OCI-LY7 (cell line): ENCODE measurements around the gene EYA3. TPM values are rescaled to one million over a fixed set of nuclear protein-coding genes. Genes with fewer than 3 reads are reported as not detected.

Experiments used
- BruUV-seq: library from RNA; stranded (reverse); fragments of 400-500 nt; replicated peaks from 2 replicates; lab custom pipeline; 2021; lab: Mats Ljungman, UMichigan
- CTCF ChIA-PET: fragments of 300-600 bp; sonication (Branson Sonifier 250); formaldehyde crosslinking; loops from one replicate; lab custom pipeline; 2022; ENCODE audit warnings: antibody characterized with exemption; ENCODE audit not compliant: unreplicated experiment; lab: Charles Lee
- POLR2A ChIA-PET: fragments of 300-600 bp; sonication (Branson Sonifier 250); formaldehyde crosslinking; loops from one replicate; lab custom pipeline; 2022; ENCODE audit warnings: antibody characterized with exemption; lab: Charles Lee
- DNase-seq: peaks from one replicate; pipeline ENCODE4 v3.0.0-alpha.2; 2015; ENCODE audit warnings: low spot score
- H2AFZ ChIP-seq: fragments of 200-600 bp; sonication (generic), shearing (Covaris generic); 2 replicates; pipeline ENCODE4 v1.6.1; 2014; ENCODE audit warnings: mild to moderate bottlenecking, antibody characterized with exemption, low read length, moderate library complexity
- H3K27ac ChIP-seq: fragments of 200-600 bp; sonication (generic); 2 replicates; pipeline ENCODE4 v1.5.1; 2014; ENCODE audit warnings: mixed run types, low read depth, mild to moderate bottlenecking, moderate library complexity, low read length, inconsistent platforms; ENCODE audit not compliant: poor library complexity, severe bottlenecking
- H3K36me3 ChIP-seq: fragments of 200-600 bp; sonication (generic); 2 replicates; pipeline ENCODE4 v1.6.1; 2014; ENCODE audit warnings: mild to moderate bottlenecking, antibody characterized with exemption, low read length, moderate library complexity, mixed read lengths; ENCODE audit not compliant: insufficient read depth
- H3K4me1 ChIP-seq: fragments of 200-600 bp; sonication (generic); 2 replicates; pipeline ENCODE4 v1.5.1; 2014; ENCODE audit warnings: mild to moderate bottlenecking, low read length; ENCODE audit not compliant: insufficient read depth, poor library complexity, severe bottlenecking
- H3K4me2 ChIP-seq: fragments of 200-600 bp; sonication (generic); 2 replicates; pipeline ENCODE4 v1.6.1; 2014; ENCODE audit warnings: mild to moderate bottlenecking, low read length
- H3K4me3 ChIP-seq: fragments of 200-600 bp; sonication (generic); 2 replicates; pipeline ENCODE4 v1.5.1; 2014; ENCODE audit warnings: mild to moderate bottlenecking, low read depth, low read length; ENCODE audit not compliant: poor library complexity, severe bottlenecking
- H3K79me2 ChIP-seq: fragments of 200-600 bp; sonication (generic); 2 replicates; pipeline ENCODE4 v1.6.1; 2016; ENCODE audit warnings: low read depth, mild to moderate bottlenecking, low read length, moderate library complexity, mixed read lengths; ENCODE audit not compliant: insufficient read depth
- H3K9me2 ChIP-seq: fragments of 200-600 bp; sonication (generic); 2 replicates; pipeline ENCODE4 v1.6.1; 2016; ENCODE audit warnings: mild to moderate bottlenecking, low read length, mixed read lengths; ENCODE audit not compliant: insufficient read depth
- H3K9me3 ChIP-seq: fragments of 200-600 bp; sonication (generic); 2 replicates; pipeline ENCODE4 v1.6.1; 2014; ENCODE audit warnings: mild to moderate bottlenecking, mixed run types, low read length, mixed read lengths
- H4K20me1 ChIP-seq: fragments of 200-600 bp; sonication (generic); 2 replicates; pipeline ENCODE4 v1.6.1; 2014; ENCODE audit warnings: mild to moderate bottlenecking, antibody characterized with exemption, low read length, moderate library complexity, mixed read lengths; ENCODE audit not compliant: insufficient read depth
- CTCF ChIP-seq: fragments of 200-600 bp; sonication (generic); conservative IDR thresholded peaks from 2 replicates; pipeline ENCODE4 v1.5.1; 2014; ENCODE audit warnings: mild to moderate bottlenecking, antibody characterized with exemption, low read length, moderate library complexity, mixed read lengths
- EZH2phosphoT487 ChIP-seq: fragments of 200-600 bp; sonication (generic); IDR thresholded peaks from 2 replicates; pipeline ENCODE4 v1.6.1; 2018; ENCODE audit warnings: low read depth, borderline replicate concordance, mild to moderate bottlenecking, mixed run types, antibody characterized with exemption, low read length, moderate library complexity, mixed read lengths
- intact Hi-C: fragments of 100-400 bp; cut with micrococcal nuclease; formaldehyde crosslinking; loops from one replicate; pipeline ENCODE4 v1.10.0; 2022; ENCODE audit not compliant: unreplicated experiment
- total RNA-seq, 2 experiments: library from RNA; depleted of rRNA in 1 of 2; stranded (reverse); fragments of >200 nt in 1 of 2; shearing (Covaris generic) in 1 of 2; gene quantifications; 2 replicates each; pipeline ENCODE4 v1.2.3, GENCODE V29; 2014 to 2022

The EYA3 gene
- total RNA-seq, 2 experiments from 2014 or later, result 29.0 to 114 TPM

GRCh38 chr1:28037946-28038345 lies 50.5 kb downstream of the EYA3 start:
- no peaks in the 10 kb centered on the region for H3K9me3 ChIP-seq
- no peak overlapping the region for H3K4me2 ChIP-seq
- ChIA-PET CTCF (no interaction called here), POLR2A (interaction anchor here (0.7 to 1.7 kb wide), 4 partner anchors 10 to 756 kb away, joined by 4 to 6 read pairs (median 5); no protein-coding TSS in a partner anchor)
- intact Hi-C loops, result no loop called here
- DNase-seq, result no peak
- no peak overlapping the region for H3K27ac ChIP-seq
- no peaks in the 10 kb centered on the region for H4K20me1 ChIP-seq
- H3K79me2 ChIP-seq, result peaks cover 13% of the 10 kb centered on the region; the same call in 1 of the 2 replicates
- H3K4me3 ChIP-seq, result no peak overlapping the region
- BruUV-seq, result no TSS peak
- no peaks in the 10 kb centered on the region for H3K9me2 ChIP-seq
- TF ChIP-seq EZH2phosphoT487, result no peak
- TF ChIP-seq CTCF, result no peak
- peaks cover 83% of the 10 kb centered on the region for H3K36me3 ChIP-seq
- H2AFZ ChIP-seq, result no peak overlapping the region
- H3K4me1 ChIP-seq, result peaks cover 27% of the 10 kb centered on the region

GRCh38 chr1:28037206-28037605 lies 51.2 kb downstream of the EYA3 start:
- Histone ChIP-seq H3K79me2 (peaks cover 16% of the 10 kb centered on the region; the same call in 1 of the 2 replicates), H3K4me2 (no peak overlapping the region), H2AFZ (no peak overlapping the region), H4K20me1 (no peaks in the 10 kb centered on the region), H3K4me3 (no peak overlapping the region), H3K9me3 (no peaks in the 10 kb centered on the region), H3K4me1 (peaks cover 27% of the 10 kb centered on the region), H3K9me2 (no peaks in the 10 kb centered on the region), H3K27ac (peak overlapping the region; percentile 23), H3K36me3 (peaks cover 86% of the 10 kb centered on the region)
- TF ChIP-seq CTCF, result no peak
- no peak for TF ChIP-seq EZH2phosphoT487
- BruUV-seq, result no TSS peak
- POLR2A ChIA-PET, result interaction anchor here (0.5 to 1.7 kb wide), 6 partner anchors 9 to 79 kb away, joined by 3 to 5 read pairs (median 4); no protein-coding TSS in a partner anchor
- no peak for DNase-seq
- CTCF ChIA-PET, result no interaction called here
- intact Hi-C loops, result no loop called here

DNA sequence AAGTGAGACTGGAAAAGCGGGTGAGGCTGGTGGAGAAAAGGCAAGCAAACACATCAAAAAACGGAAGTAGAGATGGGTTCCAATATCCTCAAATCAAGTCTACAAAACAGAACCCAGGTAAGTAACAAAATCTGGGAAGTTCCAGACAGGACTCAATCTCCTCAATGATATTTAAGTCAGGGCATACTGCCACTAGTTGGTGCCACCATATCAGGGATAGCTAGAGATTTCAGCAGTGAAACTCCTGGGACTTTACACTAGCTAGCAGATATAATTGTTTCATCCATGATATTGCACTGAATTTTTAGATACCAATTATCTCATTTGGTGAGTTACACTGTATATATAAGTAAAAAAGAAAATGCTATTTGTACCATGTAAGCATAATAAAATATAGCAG lies 52.0 kb downstream of the EYA3 start:
- Histone ChIP-seq H3K36me3 (peaks cover 84% of the 10 kb centered on the region), H3K9me2 (no peaks in the 10 kb centered on the region), H3K4me1 (peaks cover 27% of the 10 kb centered on the region), H4K20me1 (no peaks in the 10 kb centered on the region), H3K4me3 (no peak overlapping the region), H3K9me3 (no peaks in the 10 kb centered on the region), H3K27ac (peak overlapping the region; percentile 25), H2AFZ (no peak overlapping the region), H3K4me2 (0 out of 2 replicates have a peak overlapping the region, but pooled peaks have one; percentile 8), H3K79me2 (peaks cover 16% of the 10 kb centered on the region; the same call in 1 of the 2 replicates)
- BruUV-seq, result no TSS peak
- TF ChIP-seq EZH2phosphoT487 (no peak), CTCF (peak; percentile 72)
- intact Hi-C loops, result no loop called here
- peak; percentile 33 for DNase-seq
- ChIA-PET CTCF (no interaction called here), POLR2A (interaction anchor here (0.7 to 1.7 kb wide), 3 partner anchors 9 to 12 kb away, joined by 3 to 5 read pairs (median 3); no protein-coding TSS in a partner anchor)
